Body of pancreas (tissue), 4 donors: ENCODE results near the gene SERPINA4.
A peak's percentile ranks its signal among the peaks of the same experiment; 100 is the strongest.

Experiments used
- CTCF ChIP-seq, 7 experiments: fragments of 450-650 bp in 4 of 7; fragments of 200-600 bp in 3 of 7; sonication (generic) in 3 of 7; IDR thresholded peaks; one replicate each; pipeline ENCODE4 v1.5.1; 2016 to 2019; ENCODE audit warnings: antibody characterized with exemption in 7 of 7
- POLR2A ChIP-seq, 3 donors: fragments of 450-650 bp; IDR thresholded peaks; one replicate each; pipeline ENCODE4 v1.6.1; 2016; ENCODE audit warnings: antibody characterized with exemption in 3 of 3, mild to moderate bottlenecking in 2 of 3

DNA sequence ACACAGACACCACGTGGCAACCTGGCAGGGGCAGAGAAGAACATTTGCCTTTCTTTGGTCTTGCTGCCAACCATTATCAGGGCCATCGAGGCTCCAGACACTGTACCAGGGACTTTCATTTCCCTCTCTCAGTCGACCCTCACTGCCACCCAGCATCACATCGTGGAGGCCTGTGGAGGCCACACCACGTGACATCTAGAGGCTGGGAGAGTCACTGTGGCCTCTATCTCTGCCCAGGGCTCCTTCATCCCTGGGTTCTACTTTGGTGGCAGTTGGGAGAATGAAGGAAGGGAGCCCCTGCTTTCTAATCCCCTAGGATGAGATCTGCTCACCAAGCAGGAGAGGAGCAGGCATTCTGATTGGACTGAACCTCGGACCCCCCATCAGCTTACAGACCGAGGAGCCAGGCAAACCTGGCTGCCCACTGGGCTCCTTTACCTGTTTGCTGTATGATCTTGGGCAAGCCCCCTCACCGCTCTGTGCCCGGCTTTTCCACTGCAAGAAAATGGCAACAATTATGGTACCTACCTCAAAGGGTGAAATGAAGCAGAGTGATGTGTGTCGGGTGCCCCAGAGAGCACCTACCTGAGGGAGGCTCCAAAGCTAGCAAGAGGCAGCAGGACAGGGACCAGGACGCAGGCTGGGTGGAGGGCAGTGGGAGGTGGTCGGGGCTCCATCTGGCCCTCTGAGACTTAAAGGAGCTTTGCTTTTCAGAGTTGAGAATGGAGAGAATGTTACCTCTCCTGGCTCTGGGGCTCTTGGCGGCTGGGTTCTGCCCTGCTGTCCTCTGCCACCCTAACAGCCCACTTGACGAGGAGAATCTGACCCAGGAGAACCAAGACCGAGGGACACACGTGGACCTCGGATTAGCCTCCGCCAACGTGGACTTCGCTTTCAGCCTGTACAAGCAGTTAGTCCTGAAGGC lies 52.7 kb downstream of the SERPINA4 start:
- TF ChIP-seq CTCF (IDR thresholded peaks at IDR 0.05) = no peak
- TF ChIP-seq POLR2A (IDR thresholded peaks at IDR 0.05) = peak in 2 of 3 donors; percentile 49 to 56
